Cardiac muscle cell (in vitro differentiated cells and primary cell): ENCODE results near the gene LSM8. TPM values are rescaled to one million over a fixed set of nuclear protein-coding genes. Genes with fewer than 3 reads are reported as not detected.

Experiments used
- DNase-seq, 2 donors: peaks; one replicate each; pipeline versions ENCODE4 v3.0.0 to v3.0.0-alpha.2; 2010 to 2017; ENCODE audit warnings: low read depth in 1 of 2, low spot score in 1 of 2
- H3K27ac ChIP-seq: fragments of 200-600 bp; sonication (generic); 2 replicates; pipeline ENCODE4 v1.5.1; 2016
- H3K27me3 ChIP-seq: fragments of 200-600 bp; sonication (generic); 2 replicates; pipeline ENCODE4 v1.6.0; 2016; ENCODE audit warnings: control low read depth
- H3K36me3 ChIP-seq: fragments of 200-600 bp; sonication (generic); 2 replicates; pipeline ENCODE4 v1.5.1; 2016; ENCODE audit warnings: control low read depth
- H3K4me1 ChIP-seq: fragments of 200-600 bp; sonication (generic); 2 replicates; pipeline ENCODE4 v1.8.1; 2017; ENCODE audit warnings: low read depth, mild to moderate bottlenecking, mixed run types
- H3K4me3 ChIP-seq: fragments of 200-600 bp; sonication (generic); 2 replicates; pipeline ENCODE4 v1.5.1; 2016; ENCODE audit warnings: mild to moderate bottlenecking
- H3K9me3 ChIP-seq: fragments of 200-600 bp; sonication (generic); 2 replicates; pipeline ENCODE4 v1.5.1; 2017; ENCODE audit warnings: low read depth, mild to moderate bottlenecking, control low read depth
- CTCF ChIP-seq: IDR thresholded peaks from 2 replicates; pipeline ENCODE4 v1.5.1; 2012; ENCODE audit warnings: low read depth, mild to moderate bottlenecking, low read length
- polyA plus RNA-seq: library from polyadenylated mRNA; unstranded; fragments of >200 nt; fragmentation: Nextera tagmentation; extraction: Ambion mirVana; gene quantifications from 2 replicates; pipeline ENCODE4 v1.2.1, GENCODE V29; 2016
- total RNA-seq: library from RNA; depleted of rRNA; stranded (reverse); fragments of >200 nt; gene quantifications from 2 replicates; pipeline ENCODE4 v1.2.3, GENCODE V29; 2016

LSM8 gene
- total and polyA plus RNA-seq, 2 experiments from 2014 or later, result 48.2 to 81.8 TPM

DNA sequence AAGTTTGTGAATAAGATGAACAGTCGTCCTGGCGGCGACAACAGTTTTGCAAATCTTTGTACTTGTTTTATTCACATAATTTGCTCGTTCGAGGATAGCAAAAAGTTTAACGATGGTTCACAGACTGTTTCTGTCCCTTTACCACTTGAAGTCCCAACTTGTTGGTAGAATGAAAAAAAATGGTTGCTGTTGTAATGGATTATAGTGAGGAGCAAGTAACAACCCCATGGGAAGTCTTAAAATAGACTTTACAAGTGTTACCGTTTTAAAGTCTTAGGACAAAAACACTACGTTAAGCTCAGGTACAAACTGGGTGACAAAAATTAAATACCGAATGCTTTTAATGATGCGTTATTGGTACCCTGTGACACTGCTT, 589 bp downstream of the LSM8 start:
- Histone ChIP-seq H3K27ac (peak overlapping the region; percentile 96), H3K36me3 (peaks cover 27% of the 10 kb centered on the region), H3K4me3 (peak overlapping the region; percentile 53), H3K4me1 (peaks cover 24% of the 10 kb centered on the region), H3K27me3 (no peaks in the 10 kb centered on the region), H3K9me3 (no peaks in the 10 kb centered on the region)
- peak in 1 of 2 donors; percentile 14 for DNase-seq
- TF ChIP-seq CTCF, result no peak

GRCh38 chr7:118185163-118185860, 1.3 kb downstream of the LSM8 start:
- Histone ChIP-seq H3K4me3 (peak overlapping the region; percentile 53), H3K27me3 (no peaks in the 10 kb centered on the region), H3K36me3 (peaks cover 33% of the 10 kb centered on the region), H3K27ac (no peak overlapping the region), H3K4me1 (peaks cover 24% of the 10 kb centered on the region), H3K9me3 (no peaks in the 10 kb centered on the region)
- TF ChIP-seq CTCF, result no peak
- DNase-seq, result peak in 1 of 2 donors; percentile 48

GRCh38 chr7:118186501-118186900, 2.5 kb downstream of the LSM8 start:
- no peak for TF ChIP-seq CTCF
- no peak for DNase-seq
- Histone ChIP-seq H3K4me1 (peaks cover 24% of the 10 kb centered on the region), H3K9me3 (no peaks in the 10 kb centered on the region), H3K36me3 (peaks cover 43% of the 10 kb centered on the region), H3K27ac (no peak overlapping the region), H3K4me3 (peak overlapping the region; percentile 53), H3K27me3 (no peaks in the 10 kb centered on the region)

DNA sequence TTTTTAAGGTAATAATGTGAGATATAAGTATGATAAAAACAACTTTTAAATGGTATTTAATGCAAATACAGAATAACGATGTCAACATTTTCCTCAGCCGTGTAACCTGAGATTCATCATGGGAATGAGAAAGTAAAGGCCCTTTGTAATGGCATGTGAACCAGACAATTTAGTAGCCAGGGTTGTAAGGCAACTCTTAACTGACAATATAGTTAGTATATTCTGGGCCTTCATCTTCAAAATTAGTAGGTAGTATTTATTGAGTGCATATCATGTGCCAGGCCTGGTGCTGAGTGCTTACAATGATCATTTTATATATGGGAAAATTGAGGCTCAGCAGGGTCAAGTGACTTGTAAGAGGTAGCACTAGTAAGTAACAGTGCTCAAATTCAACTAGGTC, 10.6 kb downstream of the LSM8 start:
- H3K4me3 ChIP-seq, result no peak overlapping the region
- DNase-seq, result no peak
- no peaks in the 10 kb centered on the region for H3K9me3 ChIP-seq
- no peaks in the 10 kb centered on the region for H3K27me3 ChIP-seq
- H3K36me3 ChIP-seq, result peaks cover 37% of the 10 kb centered on the region
- no peaks in the 10 kb centered on the region for H3K4me1 ChIP-seq
- peak overlapping the region; percentile 66 for H3K27ac ChIP-seq
- TF ChIP-seq CTCF, result no peak

DNA sequence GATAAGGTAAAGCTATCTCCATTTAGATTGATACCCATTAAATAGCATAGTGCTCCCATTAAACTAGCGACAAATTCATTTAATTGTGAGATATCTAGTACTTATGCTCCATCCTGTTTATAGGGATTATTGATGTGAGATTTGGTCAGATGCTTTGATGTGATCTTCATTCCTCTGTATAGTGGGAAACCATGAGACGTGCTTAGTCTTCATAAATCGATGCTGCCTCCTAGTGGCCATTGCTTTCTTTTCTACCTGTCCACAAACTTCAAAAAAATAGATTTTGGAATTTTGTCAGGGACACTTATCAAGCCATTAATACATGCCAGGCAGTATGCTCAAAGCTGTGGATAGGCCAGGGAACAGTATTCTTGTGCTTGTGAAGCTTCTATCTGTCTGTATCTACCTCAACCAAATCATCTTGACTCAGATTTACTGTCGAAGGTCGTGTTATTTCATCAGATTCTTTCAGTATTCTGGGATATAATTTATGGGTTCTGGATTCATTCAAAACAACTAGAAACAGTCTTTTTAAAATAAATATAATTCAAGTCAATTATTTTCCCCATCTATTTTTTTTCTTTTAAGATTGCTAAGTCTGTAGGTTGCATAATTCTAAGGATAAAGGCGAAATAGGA, 12.0 kb downstream of the LSM8 start:
- H3K9me3 ChIP-seq, result no peaks in the 10 kb centered on the region
- peaks cover 5% of the 10 kb centered on the region for H3K4me1 ChIP-seq
- H3K27ac ChIP-seq, result no peak overlapping the region
- TF ChIP-seq CTCF, result peak; percentile 75
- DNase-seq, result peak; percentile 74 to 80
- H3K36me3 ChIP-seq, result peaks cover 25% of the 10 kb centered on the region
- H3K4me3 ChIP-seq, result no peak overlapping the region
- no peaks in the 10 kb centered on the region for H3K27me3 ChIP-seq
